Superior temporal gyrus (tissue), 1 donor: ENCODE data around the gene PPP1R2C.
A peak's percentile ranks its signal among the peaks of the same experiment; 100 is the strongest.

Experiments
- DNase-seq: peaks from one replicate; pipeline ENCODE4 v3.0.0-alpha.2; 2016; ENCODE audit errors: extremely low spot score

Gene PPP1R2C

DNA sequence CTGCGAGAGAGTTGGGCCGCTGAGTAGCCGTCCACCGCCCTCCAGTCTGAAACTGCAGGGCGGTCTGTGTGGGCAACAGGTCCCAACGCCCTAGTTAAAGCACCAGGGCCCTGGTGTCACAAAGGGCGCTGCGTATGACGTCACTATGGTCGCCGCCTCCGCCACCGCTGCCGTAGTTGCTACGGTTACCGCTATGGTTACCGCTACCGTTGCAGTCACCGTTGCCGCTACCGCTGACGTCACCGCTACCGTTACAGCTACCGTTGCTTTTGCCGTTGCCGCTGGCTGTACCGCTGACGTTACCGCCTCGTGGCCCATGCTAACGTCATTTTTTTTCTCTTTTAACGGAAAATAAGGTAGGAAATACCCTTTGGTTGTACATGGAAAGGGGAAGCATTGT is at the start of gene PPP1R2C:
PPP1R2C (minus strand) TSS at position 68 of the 400 bp plus-strand sequence. CDS start 84 bp downstream, outside the sequence.
- no peak for DNase-seq

DNA sequence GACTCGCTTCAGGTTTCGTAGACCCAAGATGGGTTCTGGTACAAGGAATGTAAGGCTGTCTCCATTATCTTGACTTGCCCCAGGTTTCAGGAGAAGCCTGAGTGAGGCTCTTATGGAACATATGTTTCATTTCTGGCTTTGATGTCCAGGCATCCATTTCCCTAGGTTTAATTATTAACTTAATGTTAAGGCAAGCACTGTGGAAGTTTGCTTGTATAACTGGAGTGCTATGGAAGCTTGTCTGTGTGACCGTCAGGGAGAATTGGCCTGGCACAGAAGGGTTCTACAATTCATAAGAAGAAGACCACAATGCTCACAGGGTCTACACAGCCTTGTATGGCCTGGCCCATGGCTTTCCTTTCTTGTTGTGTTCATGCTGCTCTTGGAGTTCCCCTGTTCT is 47.2 kb upstream of the PPP1R2C start:
- no peak for DNase-seq

GRCh38 chrX:42824541-42824940 is 46.6 kb upstream of the PPP1R2C start:
- DNase-seq, result no peak

DNA sequence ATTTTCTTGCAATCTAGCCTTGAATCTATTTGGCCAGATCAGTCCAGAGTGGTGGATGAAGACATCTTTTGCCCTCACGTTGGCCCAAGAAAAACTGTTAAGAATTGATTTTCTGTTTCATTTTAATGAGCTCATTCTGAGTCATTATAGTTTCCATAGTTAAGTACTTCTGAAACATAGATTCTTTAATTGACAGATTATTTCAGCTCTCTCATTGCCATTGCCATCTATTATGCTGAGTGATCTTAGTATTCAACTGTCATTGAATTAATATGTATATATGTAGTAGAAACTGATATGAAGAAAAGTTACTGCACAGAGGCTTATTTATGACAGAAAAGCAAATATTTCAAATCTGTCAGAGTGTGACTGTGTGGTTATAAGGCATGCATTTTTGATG is 45.5 kb upstream of the PPP1R2C start:
- no peak for DNase-seq

GRCh38 chrX:42821803-42822443 is 44.0 kb upstream of the PPP1R2C start:
- DNase-seq, result no peak

- no peak for DNase-seq
Observed at GRCh38 chrX:42818151-42818921, 40.4 kb upstream of the PPP1R2C start.

DNA sequence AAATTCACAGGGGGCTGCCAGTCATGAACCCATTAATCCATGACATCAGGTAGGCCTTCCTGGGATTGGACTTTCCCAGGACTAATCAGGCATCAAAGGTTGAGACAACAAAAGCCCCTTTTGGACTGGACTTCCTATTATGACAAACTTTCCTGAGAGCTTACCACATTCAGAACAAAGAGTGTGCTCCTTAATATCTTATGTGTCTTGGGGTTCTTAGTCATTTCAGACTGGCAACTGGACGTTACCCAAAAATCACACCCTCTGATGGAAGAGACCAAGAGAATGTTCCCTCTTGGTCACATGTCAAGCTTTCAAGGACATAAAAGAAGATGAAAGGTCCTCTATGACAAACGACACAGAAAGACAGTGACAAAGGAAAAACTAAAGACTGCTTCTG is 31.6 kb upstream of the PPP1R2C start:
- no peak for DNase-seq

GRCh38 chrX:42807393-42807792 is 29.4 kb upstream of the PPP1R2C start:
- DNase-seq, result no peak

DNA sequence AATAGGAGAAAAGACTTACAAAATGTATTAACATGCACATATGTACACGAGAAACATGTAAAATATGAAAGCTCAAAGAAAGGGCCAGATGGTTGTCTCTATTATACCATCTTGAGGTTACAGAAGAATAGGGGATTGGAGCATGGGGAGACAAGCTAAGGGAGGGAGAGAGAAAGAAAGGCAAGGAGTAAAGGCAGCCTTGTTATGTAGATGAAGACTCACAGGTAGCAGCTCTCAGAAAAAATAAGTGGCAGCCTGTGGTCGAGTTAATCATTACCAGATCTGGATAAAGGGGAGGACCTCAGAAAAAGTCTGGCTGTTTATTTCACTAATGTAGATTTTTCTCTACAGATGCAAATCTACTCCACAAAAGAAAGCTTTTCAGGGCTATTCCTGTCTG is 26.6 kb upstream of the PPP1R2C start:
- DNase-seq, result no peak

- no peak for DNase-seq
Observed at GRCh38 chrX:42803320-42803719, 25.4 kb upstream of the PPP1R2C start.

DNA sequence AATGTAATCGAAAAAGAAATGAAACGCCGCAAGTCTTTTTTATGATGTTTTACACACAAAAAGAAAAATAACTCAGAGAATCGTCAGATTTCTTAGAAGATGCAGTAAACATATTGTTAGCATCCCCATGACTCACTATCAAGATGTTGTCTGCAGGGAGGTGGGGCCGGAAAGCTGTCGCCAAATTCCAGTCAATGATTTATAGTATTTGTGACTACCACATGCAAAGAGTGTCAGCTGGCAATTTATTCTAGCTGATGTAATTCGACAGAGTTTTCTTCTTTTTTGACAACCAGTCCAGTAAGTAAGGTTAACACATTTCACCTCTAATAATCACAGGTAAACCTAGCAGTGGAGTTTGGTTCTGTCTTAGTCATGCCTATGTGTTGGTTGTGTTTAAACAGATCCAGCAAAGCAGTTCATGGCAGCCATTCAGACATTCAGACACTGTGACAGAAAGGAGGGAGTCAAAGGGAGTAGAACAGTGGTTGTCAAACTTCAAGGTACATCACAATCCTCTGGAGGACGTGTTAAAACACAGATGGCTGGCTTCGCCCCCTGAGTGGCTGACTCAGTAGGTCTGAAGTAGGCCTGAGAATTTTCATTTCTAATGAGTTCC is 19.8 kb upstream of the PPP1R2C start:
- no peak for DNase-seq

GRCh38 chrX:42783451-42783850 is 5.5 kb upstream of the PPP1R2C start:
- no peak for DNase-seq

DNA sequence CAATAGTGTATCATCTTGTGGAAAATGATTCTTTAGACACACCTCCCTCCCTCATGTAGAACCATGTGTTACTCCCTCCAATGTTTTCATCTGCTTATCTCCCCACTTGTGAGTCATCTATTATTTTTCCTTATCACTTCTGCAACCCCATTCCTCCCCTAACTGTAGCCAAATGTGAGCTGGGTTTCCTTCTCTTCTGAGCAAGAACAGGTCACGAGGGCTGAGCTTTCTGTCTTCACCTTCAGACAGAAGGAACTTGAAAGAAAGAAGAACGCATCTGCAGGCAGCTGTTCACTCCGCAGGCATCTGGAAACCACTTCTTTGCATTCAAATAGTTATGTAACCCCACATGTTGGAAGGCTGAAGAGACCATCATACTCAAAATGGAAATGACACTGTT is 1.8 kb downstream of the PPP1R2C start:
- DNase-seq, result no peak

DNA sequence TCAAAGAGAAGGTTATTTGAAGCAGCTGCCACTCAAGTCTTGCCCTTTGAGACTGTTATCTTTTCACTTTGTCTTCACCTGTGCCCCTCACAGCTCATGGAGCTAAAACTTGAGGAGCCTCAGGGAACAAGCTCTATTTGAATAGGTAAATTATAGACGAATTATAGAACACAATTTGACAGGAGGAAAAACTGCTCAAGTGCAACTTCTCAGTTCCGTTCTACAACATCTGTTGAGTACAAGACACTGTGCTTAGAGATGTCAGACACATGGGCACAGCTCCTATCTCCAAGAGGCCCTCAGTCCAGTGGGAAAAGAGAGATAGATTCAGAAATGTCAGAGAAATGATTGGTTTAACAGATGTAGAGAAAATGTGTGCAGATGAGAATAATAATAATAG is 5.1 kb downstream of the PPP1R2C start:
- no peak for DNase-seq

DNA sequence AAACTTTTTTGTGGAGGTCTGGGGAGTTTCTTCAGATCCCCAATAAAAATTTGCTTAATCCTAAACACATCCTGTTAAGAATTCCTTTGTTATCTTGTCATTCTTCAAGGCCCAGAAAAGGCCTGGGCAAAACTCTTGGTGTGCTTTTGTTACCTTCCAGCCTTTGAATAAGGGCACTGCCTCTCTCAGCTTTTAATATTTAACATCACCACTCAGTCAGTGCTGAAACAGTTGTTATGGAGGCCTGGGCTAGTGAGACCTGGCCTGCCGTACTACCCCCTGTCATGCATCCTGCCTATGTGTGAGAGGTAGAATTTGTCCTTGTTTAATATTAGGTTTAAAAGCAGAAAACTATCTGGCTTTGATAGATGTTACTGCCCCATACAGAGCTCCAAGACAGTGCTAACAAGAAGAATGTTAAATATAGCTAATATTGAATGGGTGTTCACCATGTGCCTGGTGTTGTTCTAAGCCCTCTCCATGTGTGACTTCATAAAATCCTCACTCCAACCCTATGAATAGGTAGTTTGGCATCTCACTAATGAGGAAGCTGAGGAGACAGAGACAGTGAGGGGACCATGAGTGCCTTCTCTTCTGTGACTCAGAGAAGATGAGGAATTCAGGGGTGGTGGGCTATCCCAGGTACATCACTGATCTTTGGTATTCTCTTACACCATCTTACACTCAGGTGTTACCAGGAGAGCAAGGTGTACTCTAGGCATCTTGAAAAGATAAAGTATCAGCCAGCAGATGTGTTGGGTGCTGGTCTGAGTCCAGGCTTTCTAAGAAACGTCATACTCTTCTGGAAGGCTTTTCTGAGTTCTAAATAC is 6.2 kb downstream of the PPP1R2C start:
- DNase-seq, result no peak

DNA sequence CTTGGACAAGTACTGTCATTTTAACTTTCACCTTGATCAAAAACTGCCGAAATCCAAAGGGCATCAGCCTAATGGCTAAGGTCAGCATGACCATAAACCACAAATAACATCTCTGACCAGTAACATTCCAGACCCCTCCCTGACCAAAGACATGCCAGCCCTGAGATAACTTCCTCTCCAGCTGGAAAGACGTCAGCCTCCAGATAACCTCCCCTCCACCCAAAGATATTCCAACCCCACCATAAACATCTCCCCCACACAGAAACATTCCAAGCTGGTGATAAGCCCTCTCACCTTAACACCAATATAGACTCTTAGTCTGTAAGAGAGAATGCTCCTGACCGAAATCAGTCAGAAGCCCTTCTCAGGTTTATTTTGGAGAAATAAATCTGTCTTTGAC is 7.4 kb downstream of the PPP1R2C start:
- no peak for DNase-seq

GRCh38 chrX:42759881-42760280 is 18.1 kb downstream of the PPP1R2C start:
- DNase-seq, result no peak

DNA sequence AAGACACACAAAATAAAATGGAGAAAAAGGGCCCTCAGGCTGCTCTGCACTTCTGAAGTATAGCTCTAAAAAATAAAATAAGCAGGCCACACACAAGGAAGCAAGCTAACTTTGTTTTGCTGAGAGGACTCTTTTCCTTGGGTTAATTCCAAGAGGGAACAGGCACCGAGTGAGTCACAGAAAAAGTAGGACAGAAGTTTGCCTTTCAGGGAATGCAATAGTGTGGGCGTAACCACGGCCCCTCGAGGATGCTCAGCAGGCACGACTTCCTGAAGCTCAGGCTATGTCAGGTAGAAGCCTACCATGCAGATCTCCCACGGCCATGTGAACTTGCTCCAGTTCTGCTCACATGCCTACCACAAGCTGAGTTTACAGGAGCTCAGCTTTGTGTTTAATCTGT is 22.1 kb downstream of the PPP1R2C start:
- DNase-seq, result peak; percentile 42

DNA sequence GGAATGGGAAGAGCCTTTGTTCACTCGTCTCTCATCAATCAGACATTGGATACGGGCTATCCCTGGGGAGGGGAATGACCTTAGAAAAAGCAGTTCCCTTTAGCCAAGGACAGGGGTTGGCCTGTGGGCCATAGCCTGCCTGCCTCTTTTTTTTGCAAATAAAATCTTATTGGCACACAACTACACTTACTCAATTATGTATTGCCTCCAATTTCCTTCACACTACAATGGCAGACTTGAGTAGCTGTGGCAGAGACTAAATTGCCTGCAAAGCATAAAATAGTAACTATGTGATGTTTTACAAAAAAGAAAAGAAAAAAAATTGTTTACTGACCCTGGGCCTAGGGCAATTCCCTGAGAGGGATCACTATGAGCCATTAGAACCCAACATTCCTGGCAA is 23.4 kb downstream of the PPP1R2C start:
- no peak for DNase-seq

DNA sequence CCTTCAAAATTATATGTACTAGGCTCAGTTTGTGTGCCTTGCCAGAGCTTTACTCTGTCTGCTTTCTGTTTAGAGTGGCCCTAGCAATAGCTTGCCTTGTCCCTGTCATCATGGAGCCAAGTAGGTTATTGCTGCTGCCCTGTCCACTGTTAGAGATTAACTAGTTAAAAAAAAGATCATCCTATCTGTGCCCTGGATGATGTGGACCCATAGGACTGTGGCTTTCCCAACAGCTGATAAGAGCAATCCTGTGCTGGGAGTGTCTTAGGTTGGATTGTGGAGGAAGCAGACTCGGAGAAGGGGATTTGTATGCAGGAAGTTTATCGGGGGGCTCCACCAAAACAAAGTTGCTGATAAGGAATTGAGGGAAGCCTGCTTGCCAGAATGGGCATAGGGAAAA is 23.8 kb downstream of the PPP1R2C start:
- DNase-seq, result no peak

- no peak for DNase-seq
Observed at GRCh38 chrX:42752730-42753129, 25.2 kb downstream of the PPP1R2C start.

DNA sequence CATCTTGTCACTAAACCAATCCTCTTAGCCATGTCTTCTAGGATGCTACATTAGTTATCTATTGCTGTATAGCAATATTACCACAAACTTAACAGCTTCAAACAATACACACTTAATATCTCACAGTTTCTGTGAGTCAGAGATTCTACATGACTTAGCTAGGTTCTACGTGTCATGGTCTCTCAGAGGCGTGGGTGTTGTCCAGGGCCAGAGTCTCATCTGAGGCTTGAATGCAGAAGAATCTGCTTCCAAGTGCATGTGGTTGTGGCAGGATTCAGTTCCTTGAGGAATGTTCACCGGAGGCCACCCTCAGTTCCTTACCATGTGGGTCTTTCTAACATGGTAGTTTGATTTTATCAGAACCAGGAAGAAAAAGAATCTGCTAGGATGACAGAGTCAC is 26.4 kb downstream of the PPP1R2C start:
- DNase-seq, result no peak
